Astrocyte of the cerebellum (primary cell): ENCODE measurements around the gene PHYH.

ENCODE experiments used
- DNase-seq: peaks from one replicate; pipeline ENCODE4 v3.0.0-alpha.2; 2011; ENCODE audit warnings: low read depth
- H3K4me3 ChIP-seq: 2 replicates; pipeline ENCODE4 v1.5.1; 2011; ENCODE audit warnings: mild to moderate bottlenecking, low read depth, low read length, moderate library complexity
- in situ Hi-C: cut with HindIII; loops from 2 replicates; pipeline ENCODE4 v1.10.0; 2017; ENCODE audit warnings: low sequenced_read_pairs
- TF ChIP-seq, protein P1 (sequence below): IDR thresholded peaks from 2 replicates; pipeline ENCODE4 v1.5.1; 2012; ENCODE audit warnings: low read length, low read depth, moderate library complexity, mild to moderate bottlenecking; ENCODE audit errors: missing control alignments

The PHYH gene

DNA sequence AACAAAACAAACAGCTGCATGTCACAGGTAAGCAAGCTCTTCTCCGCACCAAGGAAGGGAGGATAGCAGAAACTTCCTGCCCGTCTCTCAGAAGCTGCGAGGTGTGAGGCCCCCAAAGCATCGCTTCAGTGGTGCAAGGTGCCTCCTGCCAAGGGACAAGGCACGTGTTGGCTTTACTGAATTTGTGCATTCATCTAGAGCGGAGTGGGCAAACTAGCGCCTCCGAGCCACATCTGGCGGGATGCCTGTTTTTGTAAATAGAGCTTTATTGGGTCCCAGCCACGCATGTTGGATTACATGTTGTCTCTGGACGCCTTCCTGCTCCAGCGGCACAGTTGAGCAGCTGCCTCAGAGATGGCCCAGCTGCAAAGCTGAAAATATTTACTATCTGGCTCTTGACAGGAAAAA lies 27.7 kb downstream of the PHYH start:
- DNase-seq: no peak
- no peak overlapping the region for H3K4me3 ChIP-seq
- TF ChIP-seq, protein P1, sequence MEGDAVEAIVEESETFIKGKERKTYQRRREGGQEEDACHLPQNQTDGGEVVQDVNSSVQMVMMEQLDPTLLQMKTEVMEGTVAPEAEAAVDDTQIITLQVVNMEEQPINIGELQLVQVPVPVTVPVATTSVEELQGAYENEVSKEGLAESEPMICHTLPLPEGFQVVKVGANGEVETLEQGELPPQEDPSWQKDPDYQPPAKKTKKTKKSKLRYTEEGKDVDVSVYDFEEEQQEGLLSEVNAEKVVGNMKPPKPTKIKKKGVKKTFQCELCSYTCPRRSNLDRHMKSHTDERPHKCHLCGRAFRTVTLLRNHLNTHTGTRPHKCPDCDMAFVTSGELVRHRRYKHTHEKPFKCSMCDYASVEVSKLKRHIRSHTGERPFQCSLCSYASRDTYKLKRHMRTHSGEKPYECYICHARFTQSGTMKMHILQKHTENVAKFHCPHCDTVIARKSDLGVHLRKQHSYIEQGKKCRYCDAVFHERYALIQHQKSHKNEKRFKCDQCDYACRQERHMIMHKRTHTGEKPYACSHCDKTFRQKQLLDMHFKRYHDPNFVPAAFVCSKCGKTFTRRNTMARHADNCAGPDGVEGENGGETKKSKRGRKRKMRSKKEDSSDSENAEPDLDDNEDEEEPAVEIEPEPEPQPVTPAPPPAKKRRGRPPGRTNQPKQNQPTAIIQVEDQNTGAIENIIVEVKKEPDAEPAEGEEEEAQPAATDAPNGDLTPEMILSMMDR: no peak
- in situ Hi-C loops: no loop called here

DNA sequence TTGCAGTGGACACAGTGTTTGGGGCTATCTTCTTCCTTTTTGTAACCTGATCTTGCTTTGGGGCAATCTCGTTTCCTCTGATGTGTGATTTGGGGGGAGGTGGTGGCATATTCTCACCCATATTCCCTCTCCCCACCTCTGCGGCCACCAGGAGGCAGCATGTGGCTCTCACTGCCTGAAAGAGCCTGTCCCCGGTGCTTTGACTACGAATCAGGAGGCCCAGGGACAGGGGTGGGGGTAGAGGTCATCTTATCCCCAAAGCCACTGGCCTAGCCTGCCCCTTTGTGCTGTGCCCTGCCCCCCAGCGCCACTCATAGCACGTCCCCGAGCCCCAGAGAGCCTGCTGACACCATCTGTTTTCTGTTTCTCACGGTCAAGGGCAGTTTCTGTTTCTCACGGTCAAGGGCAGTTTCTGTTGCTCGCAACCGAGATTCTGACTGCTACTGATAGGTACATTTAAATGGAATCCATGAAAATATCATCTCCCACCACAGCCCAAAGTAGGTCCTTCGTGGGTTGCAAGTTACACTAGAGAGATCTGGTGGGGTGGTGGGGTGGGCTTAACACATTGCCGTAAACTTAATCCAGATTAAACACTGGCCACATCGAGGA lies 28.2 kb downstream of the PHYH start:
- no peak overlapping the region for H3K4me3 ChIP-seq
- no peak for DNase-seq
- TF ChIP-seq, protein P1: peak; percentile 43
- in situ Hi-C loops: no loop called here

DNA sequence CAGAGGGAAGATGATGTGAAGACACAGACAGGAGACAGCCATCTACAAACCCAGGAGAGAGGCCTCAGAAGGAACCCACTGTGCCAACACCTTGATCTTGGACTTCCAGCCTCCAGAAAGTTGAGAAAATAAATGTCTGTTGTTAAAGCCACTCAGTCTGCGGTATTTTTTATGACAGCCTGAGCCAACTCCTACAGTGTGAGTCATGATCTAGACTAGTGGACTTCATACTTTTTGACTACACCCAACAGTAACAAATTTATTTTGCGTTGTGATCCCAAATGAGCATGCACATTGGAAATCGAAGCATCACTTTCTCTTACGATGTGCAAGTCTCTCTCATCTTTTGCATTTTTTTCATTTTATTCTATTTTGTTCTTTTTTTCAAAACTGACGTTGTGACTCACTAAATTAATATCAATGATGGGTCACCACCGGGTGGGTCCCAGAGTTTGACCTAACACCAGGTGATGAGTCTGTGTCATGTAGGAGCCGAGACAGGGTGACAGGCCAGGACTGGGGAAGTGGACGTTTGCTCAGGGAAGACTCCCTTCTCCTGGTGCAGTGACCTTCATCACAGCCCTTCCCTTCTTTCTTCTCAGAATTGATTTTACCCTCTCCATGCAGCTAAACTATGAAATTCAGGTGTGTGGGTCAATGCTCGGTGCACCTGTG lies 28.9 kb downstream of the PHYH start:
- no peak overlapping the region for H3K4me3 ChIP-seq
- DNase-seq: no peak
- TF ChIP-seq, protein P1: no peak
- in situ Hi-C loops: no loop called here

DNA sequence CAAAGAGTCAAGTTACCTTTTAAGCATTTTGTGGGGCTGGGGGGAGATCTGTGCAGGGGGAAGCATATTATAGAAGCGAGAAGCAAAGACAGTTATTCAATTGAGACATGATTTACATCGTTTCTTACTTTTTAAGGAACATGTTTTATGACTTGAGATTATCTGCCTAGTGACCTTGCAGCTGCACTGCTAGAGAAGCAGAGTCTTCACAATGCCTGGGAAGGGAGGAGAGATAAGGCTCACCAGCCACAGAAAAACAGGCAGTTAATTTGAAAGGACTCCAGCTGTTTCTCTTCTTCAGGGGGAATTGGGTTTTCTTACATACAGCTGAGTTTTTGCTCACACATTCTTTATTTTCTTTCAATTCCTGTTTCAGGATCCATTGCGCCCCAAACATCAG lies 31.0 kb downstream of the PHYH start:
- TF ChIP-seq, protein P1: no peak
- no peak for DNase-seq
- H3K4me3 ChIP-seq: no peak overlapping the region
- in situ Hi-C loops: no loop called here

DNA sequence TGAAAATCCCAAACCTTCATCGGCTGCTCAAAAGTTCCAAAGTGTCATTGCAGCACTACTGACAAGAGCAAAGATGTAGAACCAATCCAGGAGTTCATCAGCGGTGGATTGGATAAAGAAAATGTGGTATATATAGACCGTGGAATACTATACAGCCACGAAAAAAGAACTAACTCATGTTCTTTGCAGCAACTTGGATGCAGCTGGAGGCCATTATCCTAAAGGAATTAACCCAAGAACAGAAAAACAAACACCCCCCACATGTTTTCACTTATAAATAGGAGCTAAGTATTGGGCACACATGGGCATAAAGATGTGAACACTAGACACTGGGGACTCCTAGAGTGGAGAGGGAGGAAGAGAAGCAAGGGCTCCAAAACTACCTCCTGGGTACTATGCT lies 31.6 kb downstream of the PHYH start:
- TF ChIP-seq, protein P1: no peak
- no peak for DNase-seq
- no peak overlapping the region for H3K4me3 ChIP-seq
- in situ Hi-C loops: no loop called here

- TF ChIP-seq, protein P1: no peak
- in situ Hi-C loops: no loop called here
- no peak overlapping the region for H3K4me3 ChIP-seq
Observed at GRCh38 chr10:13263591-13263990, 36.3 kb downstream of the PHYH start.

More at GRCh38 chr10:13263591-13263990, 36.3 kb downstream of the PHYH start:
- no peak for DNase-seq
